Measurements from ENCODE around the gene AKNA.

Gene AKNA

DNA sequence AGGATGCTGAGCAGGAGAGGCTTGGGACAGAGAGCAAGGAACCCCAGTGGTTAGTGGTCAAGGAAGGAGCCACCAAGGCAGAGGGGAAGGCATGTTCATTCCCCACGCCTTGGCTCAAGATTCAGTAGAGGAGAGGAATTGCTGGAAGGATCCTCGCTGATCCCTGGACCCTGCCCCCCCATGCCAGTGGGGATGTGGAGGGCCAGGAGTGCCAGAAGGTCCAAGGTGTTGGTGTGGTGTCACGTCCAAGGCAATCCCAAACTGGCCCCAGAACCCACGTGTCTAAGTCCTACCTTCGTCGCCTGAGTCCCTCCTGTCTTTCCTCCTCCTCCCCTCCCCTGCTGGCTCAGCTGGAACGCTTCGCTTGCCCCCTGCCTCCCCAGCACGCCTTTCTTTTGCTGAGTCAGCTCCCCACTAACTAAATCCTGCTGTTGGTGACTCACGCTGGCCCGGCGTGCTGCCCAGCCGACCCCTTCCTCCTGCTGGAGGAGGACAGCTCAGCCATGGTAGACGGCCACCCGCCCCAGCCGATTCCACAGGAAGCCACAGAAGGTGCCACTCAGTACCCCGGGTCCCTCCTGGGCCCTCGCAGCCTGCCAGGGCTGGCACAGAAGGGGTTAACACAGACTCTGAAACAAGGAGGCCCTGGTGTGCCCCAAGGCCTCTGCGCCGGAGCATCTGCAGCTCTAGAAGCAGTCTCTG lies 102.5 kb downstream of the AKNA start:
- no peak for DNase-seq (ENCODE audit: insufficient read length, low spot score)
- FAIRE-seq = no peak
- no peak for TF ChIP-seq POLR2A (IDR thresholded peaks at IDR 0.05; ENCODE audit: low read depth, low read length)
- no peak for TF ChIP-seq PAX5 (IDR thresholded peaks at IDR 0.05; ENCODE audit: insufficient read depth, low read length, severe bottlenecking)
- no peak for TF ChIP-seq SPI1 (IDR thresholded peaks at IDR 0.05; ENCODE audit: low read depth, low read length)
- no peak for TF ChIP-seq POU2F2 (IDR thresholded peaks at IDR 0.05; ENCODE audit: low read depth, low read length)

DNA sequence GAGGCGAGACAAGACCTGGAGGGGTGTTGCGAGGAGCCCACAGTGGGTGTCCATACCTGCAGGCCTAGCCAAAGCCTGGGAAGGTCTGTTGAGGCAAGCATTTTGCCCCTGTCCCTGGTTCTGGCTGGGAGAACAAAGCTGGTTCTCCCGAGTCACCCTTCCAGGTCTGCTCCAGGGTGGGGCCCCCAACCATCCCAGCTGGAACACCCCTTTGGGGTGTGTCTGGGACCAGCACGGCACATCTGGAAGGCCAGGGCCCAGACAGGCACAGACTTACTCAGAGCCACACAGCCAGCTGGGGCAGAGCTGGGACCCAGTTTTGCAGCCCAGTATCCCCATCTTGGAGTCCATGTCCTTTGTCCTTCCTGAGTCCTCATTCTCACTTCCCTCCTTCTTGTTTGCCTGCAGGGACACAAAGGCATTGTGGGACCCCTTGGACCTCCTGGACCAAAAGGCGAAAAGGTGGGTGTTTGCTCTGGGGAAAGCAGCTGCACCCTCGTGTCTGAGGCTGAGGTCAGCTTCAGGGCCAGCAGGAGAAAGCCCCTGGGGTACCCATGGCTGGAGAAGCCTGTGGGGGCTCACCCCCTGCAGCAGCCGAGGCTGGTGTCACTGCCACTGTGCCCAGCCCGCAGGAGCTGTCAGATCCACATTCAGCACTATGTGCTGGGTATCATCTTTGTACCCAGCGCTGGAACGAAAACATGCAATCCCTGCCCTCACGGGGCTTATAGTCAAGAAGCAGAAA lies 103.3 kb downstream of the AKNA start:
- TF ChIP-seq PAX5 (IDR thresholded peaks at IDR 0.05; ENCODE audit: insufficient read depth, low read length, severe bottlenecking) = no peak
- TF ChIP-seq TAF1 (IDR thresholded peaks at IDR 0.05; ENCODE audit: low read depth, low read length) = no peak
- TF ChIP-seq SPI1 (IDR thresholded peaks at IDR 0.05; ENCODE audit: low read depth, low read length) = no peak
- TF ChIP-seq POU2F2 (IDR thresholded peaks at IDR 0.05; ENCODE audit: low read depth, low read length) = no peak
- TF ChIP-seq POLR2A (IDR thresholded peaks at IDR 0.05; ENCODE audit: low read depth, low read length) = no peak
- no peak for TF ChIP-seq POLR2AphosphoS5 (IDR thresholded peaks at IDR 0.05; ENCODE audit: low read depth, low read length)
- DNase-seq (ENCODE audit: insufficient read length, low spot score) (no peak), FAIRE-seq (no peak)
